K562 (cell line): ENCODE results near the gene PDF. TPM values are rescaled to one million over a fixed set of nuclear protein-coding genes. Genes with fewer than 3 reads are reported as not detected.
A peak's percentile ranks its signal among the peaks of the same experiment; 100 is the strongest.

Source experiments
- ATAC-seq: fragments of 200-7000 bp; cut with Tn5 transposase; 3 replicates; pipeline ENCODE4 v1.9.1; 2020; ENCODE audit warnings: moderate library complexity
- BruUV-seq: library from RNA; stranded (reverse); fragments of 400-500 nt; replicated peaks from 2 replicates; lab custom pipeline; 2021; lab: Mats Ljungman, UMichigan
- CTCF ChIA-PET: fragments of 300-600 bp; formaldehyde crosslinking; extraction: SDS; loops from one replicate; lab custom pipeline; 2021; ENCODE audit warnings: low intra/inter-chr PET ratio; lab: Yijun Ruan, JAX
- POLR2A ChIA-PET: fragments of 300-600, 350-650 bp; sonication (Branson Sonifier 250); formaldehyde crosslinking; extraction: SDS; loops from one replicate; lab custom pipeline; 2021; ENCODE audit warnings: antibody characterized with exemption, inconsistent platforms; lab: Yijun Ruan, JAX
- DNase-seq, 4 experiments: peaks; one replicate each; pipeline versions ENCODE4 v3.0.0 to v3.0.0-alpha.2; 2011 to 2018; ENCODE audit warnings: low spot score in 3 of 4, mixed read lengths in 3 of 4; ENCODE audit errors: extremely low read depth in 1 of 4
- FAIRE-seq: peaks from 2 replicates; lab custom pipeline; 2011; peaks lifted over from hg19 to GRCh38; lab: Jason Lieb, UNC
- H2AFZ ChIP-seq: 2 replicates; pipeline ENCODE4 v1.6.0; 2011; ENCODE audit warnings: low read depth, low read length, control low read depth, inconsistent platforms
- H3K27ac ChIP-seq: fragments of 200-600 bp; 3 replicates; pipeline ENCODE4 v1.8.0; 2011; ENCODE audit warnings: low read depth, mild to moderate bottlenecking, control low read depth, inconsistent platforms, low read length, moderate library complexity, mixed read lengths; ENCODE audit errors: extremely low read depth
- H3K27me3 ChIP-seq, 2 experiments: fragments of 300-600 bp in 1 of 2; 2 replicates in 1 of 2; 3 replicates in 1 of 2; pipeline versions ENCODE4 v1.6.0 to v1.8.0; 2011; ENCODE audit warnings: inconsistent platforms in 2 of 2, low read length in 2 of 2, mild to moderate bottlenecking in 1 of 2, mixed read lengths in 1 of 2, moderate library complexity in 1 of 2; ENCODE audit not compliant: control insufficient read depth in 2 of 2, insufficient read depth in 2 of 2
- H3K36me3 ChIP-seq: fragments of 300-600 bp; 3 replicates; pipeline ENCODE4 v1.8.0; 2011; ENCODE audit warnings: mild to moderate bottlenecking, low read length, inconsistent platforms; ENCODE audit not compliant: control insufficient read depth, insufficient read depth
- H3K4me1 ChIP-seq, 2 experiments: fragments of 200-600 bp in 1 of 2; replicated peaks in 1 of 2; 2 replicates in 1 of 2; 3 replicates in 1 of 2; pipeline versions ENCODE4 v1.5.1 to v1.8.0; 2011; ENCODE audit warnings: inconsistent platforms in 2 of 2, low read length in 2 of 2, mild to moderate bottlenecking in 1 of 2, mixed read lengths in 1 of 2, moderate library complexity in 1 of 2; ENCODE audit not compliant: control insufficient read depth in 2 of 2, insufficient read depth in 2 of 2
- H3K4me2 ChIP-seq: 2 replicates; pipeline ENCODE4 v1.6.1; 2011; ENCODE audit warnings: low read length, control low read depth, inconsistent platforms, mixed read lengths; ENCODE audit not compliant: insufficient read depth
- H3K4me3 ChIP-seq: fragments of 200-600 bp; sonication (generic), shearing (Covaris generic); 2 replicates; pipeline ENCODE4 v1.5.1; 2016; ENCODE audit warnings: control low read depth, inconsistent platforms
- H3K79me2 ChIP-seq: fragments of 200-600 bp; 3 replicates; pipeline ENCODE4 v1.8.0; 2011; ENCODE audit warnings: low read length, inconsistent platforms; ENCODE audit not compliant: control insufficient read depth, insufficient read depth
- H3K9ac ChIP-seq, 2 experiments: 2 replicates each; pipeline versions ENCODE4 v1.6.0 to v1.6.1; 2011; ENCODE audit warnings: low read depth in 2 of 2, low read length in 2 of 2, control low read depth in 1 of 2, inconsistent platforms in 1 of 2, mild to moderate bottlenecking in 1 of 2, mixed read lengths in 1 of 2; ENCODE audit not compliant: insufficient read depth in 1 of 2
- H3K9me1 ChIP-seq: one replicate; pipeline ENCODE4 v1.6.0; 2011; ENCODE audit warnings: inconsistent platforms, mild to moderate bottlenecking, low read length, moderate library complexity; ENCODE audit not compliant: control insufficient read depth, insufficient read depth
- H3K9me3 ChIP-seq: replicated peaks from 2 replicates; pipeline ENCODE4 v1.5.1; 2011; ENCODE audit warnings: low read depth, low read length, inconsistent platforms; ENCODE audit not compliant: control insufficient read depth, insufficient read depth
- H4K20me1 ChIP-seq: replicated peaks from 2 replicates; pipeline ENCODE4 v1.6.1; 2011; ENCODE audit warnings: low read length, inconsistent platforms, mixed read lengths; ENCODE audit not compliant: control insufficient read depth, insufficient read depth
- CAMTA2 ChIP-seq: fragments of 250-450 bp; sonication (Bioruptor Pico); conservative IDR thresholded peaks from 2 replicates; pipeline ENCODE4 v1.5.1; 2022
- ETV6 ChIP-seq, 3 experiments: fragments of 150-350 bp in 1 of 3; sonication (generic) in 1 of 3; formaldehyde crosslinking in 1 of 3; IDR thresholded peaks; 2 replicates each; pipeline versions ENCODE4 v1.6.1 to v1.8.0; 2014 to 2022; ENCODE audit warnings: borderline replicate concordance in 2 of 3, low read depth in 2 of 3, antibody characterized with exemption in 1 of 3, low read length in 1 of 3, mild to moderate bottlenecking in 1 of 3, missing genetic modification reagents in 1 of 3
- POLR2G ChIP-seq: fragments of 200-400 bp; formaldehyde crosslinking; IDR thresholded peaks from 2 replicates; pipeline ENCODE4 v1.6.1; 2017; ENCODE audit warnings: low read depth, mild to moderate bottlenecking, antibody characterized with exemption, low read length, moderate library complexity
- RBFOX2 ChIP-seq: fragments of 200-400 bp; formaldehyde crosslinking; IDR thresholded peaks from 2 replicates; pipeline ENCODE4 v1.6.1; 2017; ENCODE audit warnings: low read depth, mild to moderate bottlenecking, low read length, moderate library complexity
- RBM25 ChIP-seq: fragments of 200-400 bp; formaldehyde crosslinking; IDR thresholded peaks from 2 replicates; pipeline ENCODE4 v1.6.1; 2018; ENCODE audit warnings: low read length, low read depth, moderate library complexity; ENCODE audit not compliant: severe bottlenecking
- WGBS: fragments of 100-300 bp; shearing (Covaris generic); methylation state at CpG from one replicate; pipeline ENCODE4 v1.1.6; 2016; ENCODE audit warnings: low coverage, mixed read lengths; ENCODE audit not compliant: insufficient coverage; ENCODE audit errors: missing lambda C conversion rate; 5-methylcytosine and 5-hydroxymethylcytosine counted together
- in situ Hi-C: fragments of 300-500 bp; cut with MboI; formaldehyde crosslinking; loops from 4 replicates; pipeline ENCODE4 v1.15.0; 2018; ENCODE audit warnings: inconsistent platforms, mixed read lengths
- intact Hi-C: fragments of 100-400 bp; cut with micrococcal nuclease; formaldehyde crosslinking; loops from 2 replicates; pipeline ENCODE4 v1.14.2; 2022
- polyA plus RNA-seq, 8 experiments: library from polyadenylated mRNA; depleted of rRNA in 4 of 8; stranded (reverse) in 5 of 8; unstranded in 3 of 8; fragments of >200 nt; fragmentation: Nextera tagmentation in 2 of 8; fragmentation: Illumina TruSeq in 1 of 8; extraction: Ambion mirVana in 2 of 8; extraction: Trizol in 1 of 8; gene quantifications; 2 replicates each; pipeline versions ENCODE4 v1.2.1 to v1.2.3, GENCODE V29; 2011 to 2014; ENCODE audit warnings: inconsistent platforms in 1 of 8, missing spikeins in 1 of 8
- total RNA-seq, 7 experiments: library from RNA; depleted of rRNA in 6 of 7; stranded (reverse); fragments of >200 nt in 6 of 7; fragmentation: Illumina TruSeq in 2 of 7; extraction: Trizol in 2 of 7; gene quantifications; 2 replicates each; pipeline versions ENCODE4 v1.2.1 to v1.2.3, GENCODE V29; 2011 to 2021; ENCODE audit warnings: low replicate concordance in 1 of 7

The PDF gene
- total and polyA plus RNA-seq, 9 of the 15 experiments (the other 6 are each of a cell fraction or from before 2014, with no cell fraction given): 0.15 to 72.4 (median 5.6) TPM

DNA sequence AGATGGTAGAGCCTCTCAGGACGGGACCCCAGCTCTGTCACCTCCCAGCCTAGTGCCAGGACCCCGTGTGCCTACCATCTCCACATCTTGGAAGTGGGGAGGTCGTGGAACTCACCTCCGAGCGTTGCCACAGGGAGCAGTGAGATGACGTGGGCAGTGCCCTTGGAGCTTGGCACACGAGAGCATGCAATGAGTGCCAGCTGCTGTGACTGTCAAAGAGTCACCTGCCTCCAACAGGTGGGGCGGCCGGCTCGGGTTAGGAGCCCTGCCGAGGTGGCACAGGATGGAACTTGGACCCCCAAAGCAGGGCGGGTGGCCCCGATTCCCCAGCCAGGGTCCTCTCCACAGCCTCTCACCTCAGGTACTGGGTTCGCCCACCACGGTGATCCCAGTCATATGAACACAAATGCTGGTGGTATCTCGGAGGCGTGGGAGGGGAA, 13.8 kb downstream of the PDF start:
- Histone ChIP-seq H2AFZ (no peak overlapping the region), H3K4me3 (no peak overlapping the region), H3K27ac (no peak overlapping the region), H3K27me3 (no peaks in the 10 kb centered on the region), H3K9me1 (no peaks in the 10 kb centered on the region), H3K9me3 (no peaks in the 10 kb centered on the region), H3K9ac (0 out of 4 replicates have a peak overlapping the region, but pooled peaks of 1 of the 2 experiments have one; percentile 2), H3K4me1 (peaks cover 3 to 15% of the 10 kb centered on the region in 2 experiments; a peak in 3 of 5 replicates), H3K36me3 (peaks cover 80% of the 10 kb centered on the region; the same call in 2 of the 3 replicates), H3K4me2 (no peak overlapping the region), H3K79me2 (peaks cover 40% of the 10 kb centered on the region), H4K20me1 (peaks cover 8% of the 10 kb centered on the region; the same call in 1 of the 2 replicates)
- ATAC-seq: no peak
- intact Hi-C loops (no loop called here), in situ Hi-C loops (no loop called here)
- no peak for TF ChIP-seq CAMTA2
- TF ChIP-seq RBM25: no peak
- TF ChIP-seq RBFOX2: peak; percentile 35; the same call in 1 of the 2 replicates
- peak; percentile 46 for TF ChIP-seq POLR2G
- no peak for TF ChIP-seq ETV6 (IDR thresholded peaks at IDR 0.05; ENCODE audit: borderline replicate concordance in 1 of 2, low read depth in 2 of 2, low read length in 1 of 2)
- no peak for TF ChIP-seq ETV6 (CRISPR knock-in tag; IDR thresholded peaks at IDR 0.05; ENCODE audit: borderline replicate concordance)
- DNase-seq: no peak
- BruUV-seq: no TSS peak
- POLR2A ChIA-PET: interaction anchor here (5.5 kb wide), 1 partner anchor 12 kb away, joined by 51 read pairs; the partner anchor contains the start of gene PDF
- 88% methylated on average over 16 of the region's 17 CpGs for WGBS
- CTCF ChIA-PET: no interaction called here
- FAIRE-seq: no peak
